Aorta (tissue), 5 donors: ENCODE measurements around the gene NLK. TPM values are rescaled to one million over a fixed set of nuclear protein-coding genes. Genes with fewer than 3 reads are reported as not detected.
"Not testable (repeated sequence)": the region's sequence is repeated elsewhere in the genome, so short reads cannot be mapped to it uniquely, and the experiment has no call there.

Experiments
- ATAC-seq: fragments of 200-7000 bp; cut with Tn5 transposase; one replicate; pipeline ENCODE4 v1.9.1; 2022; ENCODE audit warnings: moderate library complexity; ENCODE audit not compliant: low FRiP score
- DNase-seq, 2 donors: peaks; one replicate each; pipeline ENCODE4 v3.0.0-alpha.2; 2020
- H3K27ac ChIP-seq, 2 donors: one replicate each; pipeline ENCODE4 v1.5.1; 2013; ENCODE audit warnings: low read length in 2 of 2, mild to moderate bottlenecking in 2 of 2, moderate library complexity in 2 of 2, control low read depth in 1 of 2, inconsistent platforms in 1 of 2, low read depth in 1 of 2
- H3K27me3 ChIP-seq, 2 donors: one replicate each; pipeline ENCODE4 v1.6.1; 2013; ENCODE audit warnings: control low read depth in 1 of 2, low read length in 1 of 2, mild to moderate bottlenecking in 1 of 2, moderate library complexity in 1 of 2; ENCODE audit not compliant: insufficient read depth in 2 of 2, control insufficient read depth in 1 of 2
- H3K36me3 ChIP-seq, 2 donors: one replicate each; pipeline ENCODE4 v1.6.1; 2013; ENCODE audit warnings: control low read depth in 1 of 2, low read length in 1 of 2, mild to moderate bottlenecking in 1 of 2; ENCODE audit not compliant: insufficient read depth in 2 of 2, control insufficient read depth in 1 of 2
- H3K4me1 ChIP-seq, 2 donors: one replicate each; pipeline ENCODE4 v1.6.1; 2013; ENCODE audit warnings: low read length in 2 of 2, control low read depth in 1 of 2, mild to moderate bottlenecking in 1 of 2, moderate library complexity in 1 of 2; ENCODE audit not compliant: insufficient read depth in 2 of 2, control insufficient read depth in 1 of 2
- H3K4me3 ChIP-seq, 2 donors: one replicate each; pipeline ENCODE4 v1.5.1; 2013; ENCODE audit warnings: low read length in 2 of 2, control low read depth in 1 of 2, mild to moderate bottlenecking in 1 of 2
- H3K9me3 ChIP-seq: one replicate; pipeline ENCODE4 v1.6.1; 2013; ENCODE audit warnings: mild to moderate bottlenecking, low read length; ENCODE audit not compliant: control insufficient read depth
- WGBS, 2 donors: extraction: QIAGEN DNeasy Blood & Tissue Kit; methylation state at CpG; one replicate each; pipeline ENCODE4 v1.1.7; 2013; 5-methylcytosine and 5-hydroxymethylcytosine counted together
- intact Hi-C, 2 donors: fragments of 100-400 bp; cut with DNase I; formaldehyde crosslinking; loops; one replicate each; pipeline versions ENCODE4 v1.14.2 to v1.15.0; 2022
- polyA plus RNA-seq, 2 donors: library from polyadenylated mRNA; stranded (reverse); fragments of 200-250 nt; gene quantifications; one replicate each; pipeline ENCODE4 v1.2.3, GENCODE V29; 2013
- total RNA-seq, 2 donors: library from RNA; stranded (reverse); fragmentation: NEBNext Ultra II Directional; extraction: Animal tissue kit (Norgen Biotek cat#: 25700); gene quantifications; one replicate each; pipeline ENCODE4 v1.2.1, GENCODE V29; 2021
- donor health status: healthy with polysubstance abuse.
- donor health status: Bipolar disorder and iron deficiency.
- donor health status: DM: no; HTN: no; CAD: no.
- donor health status: DM: no; HTN: no; CAD: no.
- donor health status: DM: yes; HTN: yes; CAD: no.

Gene NLK
- total and polyA plus RNA-seq, 4 donors, result 5.5 to 17.2 (median 14.0) TPM

DNA sequence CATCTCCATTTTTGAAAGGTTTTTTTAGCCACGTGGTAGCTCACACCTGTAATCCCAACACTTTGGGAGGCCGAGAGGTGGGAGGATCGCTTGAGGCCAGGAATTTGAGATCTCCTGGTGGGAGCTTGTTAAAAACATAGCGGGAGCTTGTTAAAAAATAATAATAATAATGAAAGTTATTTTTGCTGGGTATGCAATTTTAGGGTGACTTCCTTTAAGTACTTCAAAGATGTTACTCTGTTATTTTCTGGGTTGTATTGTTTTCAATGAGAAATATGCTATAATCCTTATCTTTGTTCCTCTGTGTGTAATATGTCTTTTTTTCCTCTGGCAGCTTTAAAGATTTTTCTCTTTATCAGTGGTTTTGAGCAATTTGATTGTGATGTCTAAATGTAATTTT is 48.1 kb downstream of the NLK start:
- intact Hi-C loops, result no loop called here
- Histone ChIP-seq H3K4me3 (no peak overlapping the region), H3K4me1 (peaks cover 0 to 2% of the 10 kb centered on the region in 2 donors), H3K27ac (no peak overlapping the region), H3K9me3 (no peaks in the 10 kb centered on the region), H3K27me3 (no peaks in the 10 kb centered on the region), H3K36me3 (no peaks in the 10 kb centered on the region)
- WGBS, 2 donors, result 90 to 91% methylated on average over 4 of the region's 4 CpGs
- no peak for DNase-seq
- ATAC-seq, result no peak

DNA sequence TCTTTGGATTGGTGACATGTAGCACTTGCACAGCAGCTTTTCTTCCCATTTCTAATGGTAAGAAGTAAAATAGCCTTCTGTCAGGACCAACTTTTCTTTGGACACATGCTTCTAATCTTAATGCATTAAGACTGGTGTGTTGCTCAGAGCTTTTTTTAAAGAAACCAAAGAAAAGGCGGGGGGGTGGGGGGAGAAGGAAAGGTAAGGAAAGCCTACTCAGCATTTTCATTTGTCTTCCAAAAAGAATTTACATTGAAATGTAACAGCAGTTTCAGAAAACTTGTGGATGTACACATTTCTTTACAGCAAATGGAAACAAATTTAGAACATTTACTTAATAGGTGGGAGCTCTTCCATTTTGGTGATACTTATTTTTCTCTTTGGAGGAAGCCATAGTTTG is 49.6 kb downstream of the NLK start:
- H3K4me1 ChIP-seq, result peaks cover 0 to 2% of the 10 kb centered on the region in 2 donors
- DNase-seq (no peak), ATAC-seq (no peak)
- H3K27me3 ChIP-seq, result no peaks in the 10 kb centered on the region
- H3K27ac ChIP-seq, result no peak overlapping the region
- H3K36me3 ChIP-seq, result no peaks in the 10 kb centered on the region
- WGBS, 2 donors, result 87 to 94% methylated on average over 1 of the region's 1 CpG
- H3K9me3 ChIP-seq, result no peaks in the 10 kb centered on the region
- intact Hi-C loops, result no loop called here
- no peak overlapping the region for H3K4me3 ChIP-seq

DNA sequence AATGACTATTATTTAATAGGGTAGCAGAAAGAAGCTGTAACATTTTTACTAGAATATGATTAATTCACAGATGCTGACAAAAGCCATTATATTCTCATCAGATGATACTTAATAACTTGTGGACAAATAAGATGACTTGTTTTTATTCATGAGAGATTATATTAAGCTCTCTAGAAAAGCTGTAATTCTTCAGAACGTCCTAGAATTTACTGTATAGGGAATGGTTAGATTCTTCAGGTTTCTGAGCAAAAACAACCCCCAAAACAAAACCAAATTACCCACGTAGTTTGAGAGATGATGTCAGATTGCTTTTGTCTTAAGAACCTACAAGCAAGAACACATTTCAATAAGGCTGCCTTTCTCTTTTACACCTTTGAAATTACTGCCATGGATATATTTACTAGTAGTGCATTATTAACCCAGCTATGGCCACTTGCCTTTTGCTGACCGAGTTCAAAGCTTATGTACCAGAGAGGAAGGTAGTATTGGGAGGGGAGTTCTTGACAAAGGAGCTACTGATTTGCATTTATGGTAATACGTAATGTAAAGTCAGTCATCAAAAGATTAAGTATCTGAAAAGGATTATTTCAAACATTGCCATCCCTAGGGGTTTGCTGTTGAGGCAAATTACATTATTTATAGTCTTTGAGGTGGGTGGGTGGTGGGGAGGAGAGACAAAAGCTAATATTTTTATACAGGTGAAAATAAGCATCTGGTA is 51.7 kb downstream of the NLK start:
- no peaks in the 10 kb centered on the region for H3K27me3 ChIP-seq
- ATAC-seq, result no peak
- H3K4me3 ChIP-seq, result no peak overlapping the region
- no peaks in the 10 kb centered on the region for H3K36me3 ChIP-seq
- H3K27ac ChIP-seq, result no peak overlapping the region
- intact Hi-C loops, result no loop called here
- 85 to 88% methylated on average over 4 of the region's 4 CpGs for WGBS, 2 donors
- no peaks in the 10 kb centered on the region for H3K9me3 ChIP-seq
- DNase-seq, result no peak
- peaks cover 0 to 2% of the 10 kb centered on the region in 2 donors for H3K4me1 ChIP-seq

DNA sequence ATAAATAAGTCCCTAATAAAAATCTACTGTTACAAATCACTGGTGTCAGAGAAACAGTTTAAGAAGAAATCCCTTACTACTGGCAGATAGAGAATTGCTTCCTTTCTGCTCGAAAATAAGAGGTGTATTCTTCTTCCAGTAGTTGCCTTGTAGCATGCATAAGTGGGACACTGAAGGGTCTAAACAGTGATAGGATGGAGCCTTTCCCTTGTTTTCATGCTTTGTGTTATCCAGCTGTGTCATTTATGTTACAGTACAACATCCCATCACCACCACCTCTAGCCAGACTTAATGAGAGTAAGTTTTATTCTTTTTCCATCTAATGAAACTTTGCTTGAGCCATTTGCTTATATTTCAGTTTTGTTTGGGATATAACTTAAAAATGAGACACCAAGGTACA is 54.3 kb downstream of the NLK start:
- intact Hi-C loops, result no loop called here
- Histone ChIP-seq H3K36me3 (no peaks in the 10 kb centered on the region), H3K27ac (no peak overlapping the region), H3K27me3 (no peaks in the 10 kb centered on the region), H3K9me3 (no peaks in the 10 kb centered on the region), H3K4me1 (peaks cover 0 to 2% of the 10 kb centered on the region in 2 donors), H3K4me3 (no peak overlapping the region)
- ATAC-seq, result no peak
- 73 to 84% methylated on average over 1 of the region's 1 CpG for WGBS, 2 donors
- DNase-seq, result no peak

DNA sequence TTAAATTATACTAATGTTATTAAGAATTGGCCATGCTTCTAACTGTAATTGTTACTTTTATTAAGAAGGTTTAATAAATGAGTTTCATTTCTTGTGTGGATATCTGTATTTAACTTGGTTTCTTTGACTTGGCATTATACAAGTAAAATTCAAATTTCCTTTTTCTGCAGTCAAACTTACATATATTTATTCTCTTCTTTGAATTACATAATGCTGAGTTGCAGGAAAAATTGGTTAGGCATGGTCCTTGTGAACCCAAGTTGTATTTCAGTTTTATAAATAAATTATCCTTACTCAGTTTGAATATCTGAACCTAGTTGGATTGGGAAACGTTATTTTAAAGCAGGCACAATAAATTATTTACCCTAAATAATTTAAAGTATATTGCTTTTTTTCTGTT is 54.8 kb downstream of the NLK start:
- H3K36me3 ChIP-seq, result no peaks in the 10 kb centered on the region
- intact Hi-C loops, result no loop called here
- no peak overlapping the region for H3K27ac ChIP-seq
- H3K4me3 ChIP-seq, result no peak overlapping the region
- ATAC-seq (no peak), DNase-seq (no peak)
- H3K27me3 ChIP-seq, result no peaks in the 10 kb centered on the region
- H3K4me1 ChIP-seq, result no peaks in the 10 kb centered on the region
- H3K9me3 ChIP-seq, result no peaks in the 10 kb centered on the region
- 78 to 86% methylated on average over 1 of the region's 1 CpG for WGBS, 2 donors

DNA sequence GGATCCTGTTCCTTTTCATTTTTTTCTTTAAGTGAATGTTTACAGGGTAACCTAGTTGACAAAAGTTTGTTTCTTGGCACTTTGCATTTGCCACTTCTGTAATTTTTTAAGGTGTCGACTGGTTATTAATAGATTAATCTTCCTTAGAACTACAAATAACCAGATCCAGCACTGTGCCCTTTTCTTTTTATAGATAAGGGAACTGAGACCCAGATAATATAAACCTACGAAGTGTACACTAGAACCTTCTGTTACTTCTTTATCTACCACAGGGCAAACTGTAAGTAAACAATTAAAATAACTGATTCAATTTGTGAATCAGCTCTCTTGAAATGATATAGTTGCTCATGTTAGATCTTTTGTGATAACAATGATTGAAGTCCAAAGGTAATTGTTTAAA is 55.4 kb downstream of the NLK start:
- Histone ChIP-seq H3K36me3 (no peaks in the 10 kb centered on the region), H3K4me1 (no peaks in the 10 kb centered on the region), H3K4me3 (no peak overlapping the region), H3K27ac (no peak overlapping the region), H3K27me3 (no peaks in the 10 kb centered on the region), H3K9me3 (no peaks in the 10 kb centered on the region)
- WGBS, 2 donors, result 55 to 66% methylated on average over 2 of the region's 2 CpGs
- intact Hi-C loops, result no loop called here
- no peak for DNase-seq
- ATAC-seq, result no peak

DNA sequence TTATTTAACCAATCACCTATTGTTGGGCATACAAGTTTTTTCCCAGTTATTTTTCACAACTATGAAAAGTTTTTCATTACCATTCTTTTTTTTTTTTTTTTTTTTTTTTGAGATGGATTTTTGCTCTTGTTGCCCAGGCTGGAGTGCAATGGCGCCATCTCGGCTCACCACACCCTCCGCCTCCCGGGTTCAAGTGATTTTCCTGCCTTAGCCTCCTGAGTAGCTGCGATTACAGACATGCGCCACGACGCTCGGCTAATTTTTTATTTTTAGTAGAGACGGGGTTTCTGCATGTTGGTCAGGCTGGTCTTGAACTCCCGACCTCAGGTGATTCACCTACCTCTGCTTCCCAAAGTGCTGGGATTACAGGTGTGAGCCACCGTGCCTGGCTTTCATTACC is 56.1 kb downstream of the NLK start:
- H3K9me3 ChIP-seq, intact Hi-C loops, DNase-seq, H3K27ac ChIP-seq, H3K27me3 ChIP-seq, H3K4me3 ChIP-seq, ATAC-seq, H3K4me1 ChIP-seq, H3K36me3 ChIP-seq: not testable (repeated sequence)
- 96 to 97% methylated on average over 12 of the region's 12 CpGs for WGBS, 2 donors

DNA sequence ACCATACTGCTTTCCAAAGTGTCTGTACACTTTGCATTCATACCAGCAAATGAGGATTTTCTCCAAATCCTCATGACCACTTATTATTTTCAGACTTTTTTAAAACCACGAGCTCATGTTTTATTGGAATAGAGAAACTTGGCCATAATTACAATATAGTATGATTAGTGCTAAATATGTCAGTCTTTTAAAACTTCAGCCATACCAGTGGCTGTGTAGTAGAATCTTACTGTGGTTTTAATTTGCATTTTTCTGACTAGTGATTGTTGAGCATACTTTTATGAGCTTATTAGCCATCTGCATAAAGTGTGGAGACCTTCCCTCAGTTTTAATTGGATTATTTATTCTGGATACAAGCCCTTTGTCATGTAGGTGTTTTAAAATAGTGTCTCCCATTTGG is 57.8 kb downstream of the NLK start:
- DNase-seq, result no peak
- intact Hi-C loops, result no loop called here
- no peaks in the 10 kb centered on the region for H3K36me3 ChIP-seq
- H3K4me1 ChIP-seq, result no peaks in the 10 kb centered on the region
- H3K27me3 ChIP-seq, result no peaks in the 10 kb centered on the region
- no peak overlapping the region for H3K4me3 ChIP-seq
- no peaks in the 10 kb centered on the region for H3K9me3 ChIP-seq
- no peak for ATAC-seq
- no peak overlapping the region for H3K27ac ChIP-seq
- WGBS, 2 donors, result 49 to 62% methylated on average over 1 of the region's 1 CpG

DNA sequence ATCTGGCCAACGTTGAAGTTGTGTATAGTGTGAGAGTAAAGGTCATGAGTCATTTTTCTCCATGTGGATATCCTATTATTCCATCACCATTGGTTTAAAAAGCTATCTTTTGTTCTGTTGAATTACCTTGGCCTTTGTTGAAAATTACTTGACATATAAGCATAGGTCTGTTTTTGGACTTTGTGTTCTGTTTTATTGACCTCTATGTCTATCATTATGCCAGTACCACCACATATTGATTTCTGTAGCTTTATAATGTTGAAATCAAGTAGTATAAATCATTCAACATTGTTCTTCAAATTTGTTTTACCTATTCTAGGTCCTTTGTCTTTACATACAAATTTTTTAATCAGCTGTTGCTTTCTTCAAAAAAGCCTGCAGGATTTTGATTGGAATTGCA is 58.5 kb downstream of the NLK start:
- ATAC-seq (no peak), DNase-seq (no peak)
- Histone ChIP-seq H3K4me1 (no peaks in the 10 kb centered on the region), H3K36me3 (no peaks in the 10 kb centered on the region), H3K4me3 (no peak overlapping the region), H3K9me3 (no peaks in the 10 kb centered on the region), H3K27me3 (no peaks in the 10 kb centered on the region), H3K27ac (no peak overlapping the region)
- 69 to 71% methylated on average over 1 of the region's 1 CpG for WGBS, 2 donors
- intact Hi-C loops, result no loop called here
